Skin epidermis (tissue), 12 donors: ENCODE measurements around the gene C9.
"Not testable (repeated sequence)": the region's sequence is repeated elsewhere in the genome, so short reads cannot be mapped to it uniquely, and the experiment has no call there.

Experiments
- H3K27ac ChIP-seq, 21 experiments: fragments of 200-600 bp; sonication (generic) in 11 of 21; one replicate each; pipeline ENCODE4 v1.5.0; 2020; ENCODE audit warnings: mild to moderate bottlenecking in 3 of 21, inconsistent platforms in 2 of 21, moderate library complexity in 2 of 21
- H3K4me3 ChIP-seq, 7 experiments: fragments of 200-600 bp; sonication (generic) in 2 of 7; one replicate each; pipeline ENCODE4 v1.5.0; 2020; ENCODE audit warnings: inconsistent platforms in 2 of 7, mild to moderate bottlenecking in 2 of 7, moderate library complexity in 1 of 7

C9 gene

GRCh38 chr5:39272869-39273231 lies 91.4 kb downstream of the C9 start:
- H3K27ac ChIP-seq = peak overlapping the region in 10 of 21 experiments; percentile 37 to 89 (median 68)

GRCh38 chr5:39270225-39270848 lies 94.0 kb downstream of the C9 start:
- peak overlapping the region in 9 of 21 experiments; percentile 1 to 73 (median 40) for H3K27ac ChIP-seq
- H3K4me3 ChIP-seq = no peak overlapping the region

More at GRCh38 chr5:39272869-39273231, 91.4 kb downstream of the C9 start:
- H3K4me3 ChIP-seq = not testable (repeated sequence)

DNA sequence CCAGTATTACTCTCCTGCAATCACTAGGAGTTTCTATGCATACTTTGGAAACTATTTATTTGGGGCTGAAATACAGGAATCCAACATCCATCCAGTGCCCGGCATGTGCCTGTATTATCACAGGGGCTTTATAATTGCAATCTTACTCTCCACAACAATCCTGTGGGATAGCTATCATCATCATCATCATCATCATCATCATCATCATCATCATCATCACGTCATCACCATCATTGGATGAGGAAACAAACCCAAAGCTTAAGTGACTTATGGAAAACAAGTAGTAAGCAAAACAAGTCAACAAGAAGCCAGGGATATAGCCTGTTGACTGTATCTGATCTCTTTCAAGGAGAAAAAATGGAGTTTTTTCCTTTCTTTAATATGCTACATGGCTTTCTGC lies 97.1 kb downstream of the C9 start:
- Histone ChIP-seq H3K4me3 (no peak overlapping the region), H3K27ac (no peak overlapping the region)

GRCh38 chr5:39266442-39266841 lies 97.9 kb downstream of the C9 start:
- H3K27ac ChIP-seq = peak overlapping the region in 2 of 21 experiments; percentile 3 to 27

DNA sequence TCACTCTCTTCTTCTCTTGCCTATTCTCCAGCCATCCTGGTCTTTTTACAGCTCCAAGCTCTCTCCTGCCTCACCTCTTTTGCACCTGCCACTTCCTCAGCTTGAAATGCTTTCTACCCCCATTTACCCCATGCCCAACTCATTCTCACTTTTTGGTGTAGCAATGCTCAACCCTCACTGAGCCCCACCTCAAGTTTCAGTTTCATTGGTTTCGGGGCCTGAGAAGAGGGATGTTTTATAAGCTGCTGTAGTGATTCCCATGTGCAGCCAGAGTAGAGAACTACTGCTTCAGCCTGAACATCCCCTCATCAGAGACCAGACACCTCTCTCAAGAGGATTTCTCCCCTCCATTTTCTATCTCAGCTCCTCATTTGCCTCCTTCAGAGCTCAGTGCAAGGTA lies 99.8 kb downstream of the C9 start:
- no peak overlapping the region for H3K4me3 ChIP-seq
- peak overlapping the region in 1 of 21 experiments; percentile 23 for H3K27ac ChIP-seq

More at GRCh38 chr5:39266442-39266841, 97.9 kb downstream of the C9 start:
- H3K4me3 ChIP-seq = no peak overlapping the region

GRCh38 chr5:39262981-39263380 lies 101.3 kb downstream of the C9 start:
- Histone ChIP-seq H3K27ac (no peak overlapping the region), H3K4me3 (no peak overlapping the region)

DNA sequence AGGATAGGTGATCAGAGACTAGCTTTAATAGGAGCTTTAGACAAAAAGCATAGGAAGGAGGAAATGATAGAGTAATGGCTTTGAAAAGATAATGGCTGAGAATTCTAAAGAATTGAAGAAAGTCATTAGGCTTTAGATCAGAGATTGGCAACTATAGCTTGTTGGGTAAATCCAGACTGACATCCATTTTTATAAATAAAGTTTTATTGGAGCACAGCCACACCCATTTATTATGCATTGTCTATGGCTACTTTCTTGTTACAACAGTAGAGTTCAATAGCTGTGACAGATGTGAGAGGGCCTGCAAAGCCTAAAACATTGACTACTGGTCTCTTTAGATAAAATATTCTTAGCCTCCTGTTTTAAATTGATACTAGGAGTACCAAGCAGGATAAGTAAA lies 104.2 kb downstream of the C9 start:
- Histone ChIP-seq H3K4me3 (no peak overlapping the region), H3K27ac (no peak overlapping the region)

DNA sequence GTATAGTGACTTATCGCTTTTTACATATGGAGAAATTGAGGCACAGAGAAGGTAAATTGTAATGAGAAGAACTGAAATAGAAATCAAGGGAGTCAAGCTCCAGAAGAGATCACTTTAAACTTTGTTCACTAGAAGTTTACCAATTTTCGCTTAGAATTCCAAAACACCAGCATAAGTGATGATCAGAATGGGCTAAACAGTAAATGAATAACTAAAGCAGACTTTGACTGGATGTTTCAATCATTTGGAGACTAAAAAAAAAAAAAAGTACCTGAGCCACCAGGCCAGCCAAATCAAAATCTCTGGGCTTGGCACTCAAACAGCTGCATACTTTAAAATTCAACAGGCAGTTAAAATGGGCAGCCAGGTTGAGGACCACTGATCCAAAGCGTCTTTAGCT lies 106.7 kb downstream of the C9 start:
- peak overlapping the region in 6 of 21 experiments; percentile 0 to 80 (median 30) for H3K27ac ChIP-seq
- H3K4me3 ChIP-seq = no peak overlapping the region

GRCh38 chr5:39256477-39257235 lies 107.6 kb downstream of the C9 start:
- Histone ChIP-seq H3K4me3 (peak overlapping the region in 3 of 7 experiments; percentile 3 to 18 (median 11)), H3K27ac (peak overlapping the region in 19 of 21 experiments; percentile 2 to 83 (median 59))

- H3K27ac ChIP-seq = peak overlapping the region in 15 of 21 experiments; percentile 2 to 83 (median 66)
- peak overlapping the region in 1 of 7 experiments; percentile 18 for H3K4me3 ChIP-seq
Measured at GRCh38 chr5:39255406-39255805, 108.9 kb downstream of the C9 start.

- Histone ChIP-seq H3K27ac (peak overlapping the region in 4 of 21 experiments; percentile 10 to 74 (median 18)), H3K4me3 (no peak overlapping the region)
Measured at GRCh38 chr5:39254671-39255070, 109.6 kb downstream of the C9 start.

- no peak overlapping the region for H3K4me3 ChIP-seq
- H3K27ac ChIP-seq = no peak overlapping the region
Measured at GRCh38 chr5:39253196-39253595, 111.1 kb downstream of the C9 start.

- no peak overlapping the region for H3K27ac ChIP-seq
- no peak overlapping the region for H3K4me3 ChIP-seq
Measured at GRCh38 chr5:39249564-39250274, 114.6 kb downstream of the C9 start.

GRCh38 chr5:39249069-39249468 lies 115.2 kb downstream of the C9 start:
- H3K27ac ChIP-seq = no peak overlapping the region
- H3K4me3 ChIP-seq = no peak overlapping the region

- Histone ChIP-seq H3K4me3 (no peak overlapping the region), H3K27ac (no peak overlapping the region)
Measured at GRCh38 chr5:39240750-39241149, 123.5 kb downstream of the C9 start.

- Histone ChIP-seq H3K4me3 (no peak overlapping the region), H3K27ac (no peak overlapping the region)
Measured at GRCh38 chr5:39238366-39239105, 125.8 kb downstream of the C9 start.

DNA sequence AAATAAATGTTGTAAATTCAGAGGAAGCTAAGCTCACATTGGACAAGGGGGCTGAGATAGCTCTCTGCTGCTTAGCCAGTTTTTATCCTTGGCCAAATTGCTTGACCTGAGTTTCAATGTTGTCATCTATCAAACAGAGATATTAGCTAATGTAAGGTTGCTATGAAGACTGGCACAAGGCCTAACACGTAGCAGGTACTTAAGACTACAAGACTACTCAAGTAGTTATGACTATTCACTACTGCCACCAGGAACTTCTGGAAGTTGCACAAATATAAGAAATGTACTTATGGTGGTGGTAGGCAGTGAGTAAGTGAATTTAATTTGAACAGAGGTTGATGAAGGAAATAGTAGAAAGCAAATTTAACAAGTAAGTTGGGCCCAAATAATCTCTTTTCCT lies 127.6 kb downstream of the C9 start:
- H3K4me3 ChIP-seq = no peak overlapping the region
- H3K27ac ChIP-seq = no peak overlapping the region

GRCh38 chr5:39235648-39236047 lies 128.6 kb downstream of the C9 start:
- Histone ChIP-seq H3K27ac (no peak overlapping the region), H3K4me3 (no peak overlapping the region)

DNA sequence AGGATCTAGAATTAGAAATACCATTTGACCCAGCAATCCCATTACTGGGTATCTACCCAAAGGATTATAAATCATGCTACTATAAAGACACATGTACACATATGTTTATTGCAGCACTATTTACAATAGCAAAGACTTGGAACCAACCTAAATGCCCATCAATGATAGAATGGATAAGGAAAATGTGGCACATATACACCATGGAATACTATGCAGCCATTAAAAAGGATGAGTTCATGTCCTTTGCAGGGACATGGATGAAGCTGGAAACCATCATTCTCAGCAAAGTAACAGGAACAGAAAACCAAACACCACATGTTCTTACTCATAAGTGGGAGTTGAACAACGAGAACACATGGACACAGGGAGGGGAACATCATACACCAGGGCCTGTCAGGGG lies 129.8 kb downstream of the C9 start:
- not testable (repeated sequence) for H3K27ac ChIP-seq, H3K4me3 ChIP-seq
